Subcutaneous adipose tissue (tissue), 4 donors: ENCODE results near the gene TTC23L. TPM values are rescaled to one million over a fixed set of nuclear protein-coding genes. Genes with fewer than 3 reads are reported as not detected.

Experiments used
- CTCF ChIP-seq: fragments of 450-650 bp; IDR thresholded peaks from one replicate; pipeline ENCODE4 v1.5.1; 2016; ENCODE audit warnings: low read depth, mild to moderate bottlenecking, control low read depth, antibody characterized with exemption, moderate library complexity
- total RNA-seq, 4 donors: library from RNA; depleted of rRNA; stranded (reverse); fragments of >200 nt; gene quantifications; one replicate each; pipeline ENCODE4 v1.1.0, GENCODE V29; 2016

Gene TTC23L
- total RNA-seq, 4 donors from 2014 or later: not detected

DNA sequence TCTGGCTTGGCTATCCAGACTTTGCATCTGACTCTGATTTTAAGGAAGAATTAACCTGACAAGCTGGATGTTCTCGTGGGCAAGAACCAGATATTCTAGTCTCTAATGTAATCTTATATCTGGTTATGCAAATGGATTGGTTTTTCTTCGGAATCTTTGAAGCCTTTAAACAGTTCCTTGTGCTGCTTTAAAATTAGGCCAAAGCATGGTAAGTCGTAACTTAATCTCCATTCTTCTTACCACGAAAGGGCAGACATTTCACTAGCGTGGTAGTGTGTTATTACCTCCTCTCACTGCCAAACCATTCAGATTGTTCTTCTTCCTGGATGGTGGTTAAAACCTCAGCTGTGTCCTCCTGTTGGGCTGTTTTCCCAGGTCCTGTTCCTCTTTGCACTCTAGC is 34.1 kb upstream of the TTC23L start:
- no peak for TF ChIP-seq CTCF

GRCh38 chr5:34806532-34806931 is 32.4 kb upstream of the TTC23L start:
- TF ChIP-seq CTCF: no peak

DNA sequence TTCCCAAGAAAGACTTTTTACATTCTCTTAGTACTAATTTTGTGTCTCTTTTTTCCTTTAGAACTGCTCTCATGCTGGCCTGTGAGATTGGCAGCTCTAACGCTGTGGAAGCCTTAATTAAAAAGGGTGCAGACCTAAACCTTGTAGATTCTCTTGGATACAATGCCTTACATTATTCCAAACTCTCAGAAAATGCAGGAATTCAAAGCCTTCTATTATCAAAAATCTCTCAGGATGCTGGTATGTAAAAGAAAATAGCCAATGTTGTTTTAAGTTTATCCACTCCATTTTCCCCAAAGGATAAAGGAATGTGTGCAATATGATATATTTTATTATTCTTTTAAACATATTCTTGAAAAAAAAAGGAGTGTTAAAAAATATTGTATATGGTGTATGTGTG is 27.3 kb upstream of the TTC23L start:
- no peak for TF ChIP-seq CTCF

DNA sequence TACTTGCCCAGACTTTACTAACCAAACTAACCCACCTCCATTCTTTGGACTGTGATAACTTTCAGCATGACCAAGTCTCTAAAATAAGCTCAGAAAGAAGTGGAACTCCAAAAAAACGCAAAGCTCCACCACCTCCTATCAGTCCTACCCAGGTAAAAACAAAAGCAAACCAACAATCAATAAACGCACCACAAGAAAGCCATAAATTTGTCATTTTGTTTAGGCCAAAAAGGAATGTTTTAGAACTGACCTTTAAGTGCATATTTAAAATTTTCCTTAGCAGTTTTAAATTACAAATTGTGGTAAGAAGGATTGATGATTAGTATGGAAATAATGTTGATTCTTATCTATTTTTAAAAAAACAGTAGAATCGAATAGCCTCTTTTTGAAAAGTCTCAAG is 25.5 kb upstream of the TTC23L start:
- no peak for TF ChIP-seq CTCF

- no peak for TF ChIP-seq CTCF
These were observed 21.2 kb upstream of the TTC23L start for GRCh38 chr5:34817558-34818351.

DNA sequence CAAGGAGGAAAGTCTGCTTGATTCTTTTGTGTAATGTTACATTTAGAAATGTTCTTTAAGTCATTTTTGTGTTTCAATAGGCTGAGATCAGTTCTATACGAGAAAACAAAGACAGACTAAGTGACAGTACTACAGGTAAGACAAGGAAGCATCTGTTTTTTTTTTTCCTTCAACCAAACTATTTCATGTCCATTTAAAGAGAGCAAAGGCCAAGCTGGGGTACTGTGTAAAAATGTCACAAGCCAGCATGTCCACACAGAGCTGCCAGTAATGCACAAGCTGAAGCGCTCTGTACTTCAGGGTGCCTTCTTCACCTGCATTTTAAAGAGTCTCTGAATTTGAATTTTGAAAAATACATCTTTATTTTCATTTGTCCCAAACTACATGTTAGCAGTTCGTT is 20.2 kb upstream of the TTC23L start:
- no peak for TF ChIP-seq CTCF

DNA sequence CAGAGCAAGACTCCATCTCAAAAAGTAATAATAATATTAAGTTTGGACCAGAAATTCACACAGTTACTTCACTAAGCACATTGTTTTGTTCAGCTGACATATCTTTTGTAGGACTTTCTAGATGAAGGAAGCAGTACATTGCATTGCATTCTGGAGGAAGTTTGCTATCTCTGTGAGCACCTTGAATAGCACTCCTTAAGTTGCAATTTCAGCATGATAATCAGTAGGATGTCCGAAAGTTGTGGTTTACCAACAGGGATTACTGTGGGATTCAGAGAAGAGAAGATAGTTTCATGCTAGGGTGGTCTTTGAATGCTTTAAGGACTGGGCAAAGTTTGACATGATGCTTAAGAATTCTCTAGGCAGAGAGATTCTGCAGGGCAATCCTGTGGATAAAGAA is 18.4 kb upstream of the TTC23L start:
- TF ChIP-seq CTCF: no peak
